Loucy (cell line): Measurements from ENCODE around the gene SNUPN.

ENCODE experiments used
- EZH2phosphoT487 ChIP-seq: fragments of 200-600 bp; IDR thresholded peaks from 2 replicates; pipeline ENCODE4 v1.6.1; 2018; ENCODE audit warnings: antibody characterized with exemption, mild to moderate bottlenecking, moderate library complexity, borderline replicate concordance
- TF ChIP-seq, protein P1 (sequence below): fragments of 200-600 bp; sonication (generic); conservative IDR thresholded peaks from 2 replicates; pipeline ENCODE4 v1.5.1; 2014; ENCODE audit warnings: mild to moderate bottlenecking, antibody characterized with exemption, low read length

DNA sequence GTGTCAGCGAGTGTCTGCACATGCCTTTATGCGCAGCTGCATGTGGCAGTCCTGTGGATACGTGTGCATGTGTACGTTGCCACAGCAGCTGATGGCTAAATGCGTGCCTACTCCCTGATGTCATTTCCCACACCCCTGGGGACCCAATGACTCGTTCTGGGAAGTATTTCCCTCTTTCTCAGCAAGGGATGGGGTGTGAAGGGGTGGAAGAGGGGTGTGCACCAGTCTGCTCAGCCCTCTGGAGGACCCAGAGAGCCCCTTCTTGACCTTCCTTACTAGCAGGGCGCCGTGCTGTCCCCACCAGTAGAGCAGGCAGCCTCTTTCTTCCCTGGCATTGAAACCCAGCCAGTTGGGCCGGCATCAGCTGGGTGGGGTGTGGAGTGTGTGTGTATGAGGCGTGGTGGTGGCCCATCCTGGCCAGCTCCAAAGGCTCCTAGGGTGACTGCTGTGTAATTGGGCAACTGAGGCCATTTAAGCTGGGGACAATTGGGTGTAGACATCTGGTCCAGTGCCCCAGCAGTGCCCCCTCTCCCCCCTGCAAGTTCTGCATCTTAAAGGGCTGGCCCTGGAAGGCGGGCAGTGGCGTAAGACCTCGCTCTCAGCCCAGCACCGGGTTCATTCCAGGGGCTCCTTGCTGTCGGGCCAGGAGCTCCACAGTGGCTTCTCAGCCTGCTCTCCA lies 41.4 kb upstream of the SNUPN start:
- TF ChIP-seq, protein P1, sequence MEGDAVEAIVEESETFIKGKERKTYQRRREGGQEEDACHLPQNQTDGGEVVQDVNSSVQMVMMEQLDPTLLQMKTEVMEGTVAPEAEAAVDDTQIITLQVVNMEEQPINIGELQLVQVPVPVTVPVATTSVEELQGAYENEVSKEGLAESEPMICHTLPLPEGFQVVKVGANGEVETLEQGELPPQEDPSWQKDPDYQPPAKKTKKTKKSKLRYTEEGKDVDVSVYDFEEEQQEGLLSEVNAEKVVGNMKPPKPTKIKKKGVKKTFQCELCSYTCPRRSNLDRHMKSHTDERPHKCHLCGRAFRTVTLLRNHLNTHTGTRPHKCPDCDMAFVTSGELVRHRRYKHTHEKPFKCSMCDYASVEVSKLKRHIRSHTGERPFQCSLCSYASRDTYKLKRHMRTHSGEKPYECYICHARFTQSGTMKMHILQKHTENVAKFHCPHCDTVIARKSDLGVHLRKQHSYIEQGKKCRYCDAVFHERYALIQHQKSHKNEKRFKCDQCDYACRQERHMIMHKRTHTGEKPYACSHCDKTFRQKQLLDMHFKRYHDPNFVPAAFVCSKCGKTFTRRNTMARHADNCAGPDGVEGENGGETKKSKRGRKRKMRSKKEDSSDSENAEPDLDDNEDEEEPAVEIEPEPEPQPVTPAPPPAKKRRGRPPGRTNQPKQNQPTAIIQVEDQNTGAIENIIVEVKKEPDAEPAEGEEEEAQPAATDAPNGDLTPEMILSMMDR = no peak
- no peak for TF ChIP-seq EZH2phosphoT487
